Left cardiac atrium (tissue), 4 donors: Measurements from ENCODE around the gene UNC45A. TPM values are rescaled to one million over a fixed set of nuclear protein-coding genes. Genes with fewer than 3 reads are reported as not detected.
"Not testable (repeated sequence)": the region's sequence is repeated elsewhere in the genome, so short reads cannot be mapped to it uniquely, and the experiment has no call there.

Experiments used
- ATAC-seq, 2 donors: fragments of 200-7000 bp; cut with Tn5 transposase; one replicate each; pipeline ENCODE4 v1.9.1; 2020; ENCODE audit warnings: mild to moderate bottlenecking in 2 of 2, moderate library complexity in 2 of 2
- DNase-seq: peaks from one replicate; pipeline ENCODE4 v3.0.0-alpha.2; 2020
- intact Hi-C, 2 donors: fragments of 100-400 bp; cut with DNase I; formaldehyde crosslinking; loops; one replicate each; pipeline versions ENCODE4 v1.14.1 to v1.15.1; 2022 to 2023
- total RNA-seq, 2 donors: library from RNA; stranded (reverse); fragmentation: NEBNext Ultra II Directional; extraction: Animal tissue kit (Norgen Biotek cat#: 25700); gene quantifications; one replicate each; pipeline ENCODE4 v1.2.1, GENCODE V29; 2021
- donor health status: DM: no; HTN: yes; CAD: no.
- donor health status: DM: no; HTN: yes; CAD: no; lungs with severe emphysema.
- donor health status: DM: yes; HTN: yes; CAD: no.
- donor health status: Dilated cardiomyopathy.

Gene UNC45A
- total RNA-seq, 2 donors from 2014 or later: 27.3 to 29.5 TPM

DNA sequence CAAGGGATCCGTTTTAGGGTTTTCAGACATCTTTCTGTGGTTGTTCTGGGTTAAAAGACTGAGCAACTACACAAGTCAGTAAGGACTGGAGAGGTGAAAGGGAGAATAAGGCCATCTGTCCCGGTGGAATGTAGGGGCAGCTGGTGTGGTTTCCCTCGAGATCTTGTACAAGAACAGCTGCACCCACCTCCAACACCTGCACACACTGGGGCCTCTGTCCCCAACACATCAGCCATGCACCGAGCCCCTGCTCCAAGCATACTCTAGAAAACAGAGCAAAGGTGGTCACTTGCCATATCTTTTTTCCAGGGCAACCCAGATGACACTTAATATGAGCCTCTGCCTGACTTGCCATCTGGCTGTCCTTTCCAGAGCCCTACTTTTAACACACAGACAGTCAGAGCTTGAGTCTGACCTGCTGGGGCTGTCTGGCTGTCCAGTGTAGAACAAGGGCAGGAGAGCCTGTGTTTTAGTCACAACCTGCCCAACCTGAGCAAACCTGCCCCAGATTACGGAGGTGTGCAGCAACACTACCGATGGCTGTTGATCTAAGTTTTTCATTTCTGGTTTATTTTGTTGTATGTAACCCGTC lies 19.8 kb upstream of the UNC45A start:
- ATAC-seq (no peak), DNase-seq (peak; percentile 12)
- intact Hi-C loops: no loop called here

DNA sequence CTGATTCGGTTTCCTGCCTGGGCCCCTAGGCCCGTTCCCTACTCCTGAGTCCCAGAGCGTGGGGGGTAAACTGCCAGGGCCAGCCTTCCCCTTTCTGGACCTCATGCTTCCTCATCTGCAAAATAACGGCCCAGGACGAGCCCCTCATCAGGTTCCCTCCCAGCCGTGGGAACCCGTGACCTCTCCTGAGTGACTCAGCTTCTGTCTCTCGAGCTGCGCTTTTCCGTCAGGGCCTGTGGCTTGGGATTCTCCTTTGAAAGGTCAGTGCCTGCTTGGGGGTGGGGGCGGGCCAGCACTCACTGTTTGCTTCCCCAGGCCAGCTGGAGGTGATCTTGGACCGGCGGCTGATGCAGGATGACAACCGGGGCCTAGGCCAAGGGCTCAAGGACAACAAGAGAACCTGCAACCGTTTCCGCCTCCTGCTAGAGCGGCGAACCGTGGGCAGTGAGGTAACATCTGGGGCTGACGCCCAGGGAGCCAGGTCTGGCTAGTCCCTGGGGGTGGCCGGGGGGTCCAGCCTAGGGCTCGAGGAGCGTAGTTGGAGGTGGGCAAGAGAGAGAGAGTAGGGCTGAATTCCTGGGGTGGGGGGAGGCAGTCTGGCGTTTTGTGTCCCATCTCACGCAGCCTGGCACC lies 19.2 kb upstream of the UNC45A start:
- intact Hi-C loops: no loop called here
- ATAC-seq (peak; percentile 35 to 48), DNase-seq (peak; percentile 60)

DNA sequence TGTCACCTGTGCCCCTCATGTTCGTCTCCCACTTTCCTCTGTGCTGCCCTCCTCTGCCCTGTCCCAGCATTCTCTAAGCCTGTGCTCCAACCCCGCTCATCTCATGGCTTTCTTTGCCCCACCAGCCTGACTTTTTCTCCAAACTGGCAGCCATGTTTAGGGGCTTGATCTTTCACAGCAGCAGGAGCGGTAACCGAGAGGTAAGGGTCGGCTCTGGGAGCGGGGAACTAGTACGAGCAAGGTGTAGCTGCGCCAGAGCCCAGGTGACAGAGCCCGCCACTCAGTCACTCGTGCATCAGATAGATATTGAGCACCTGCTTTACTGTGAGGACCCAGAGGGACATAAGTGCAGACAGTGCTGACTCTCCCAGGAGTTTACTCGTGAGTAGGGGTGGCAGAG lies 18.6 kb upstream of the UNC45A start:
- ATAC-seq: no peak

DNA sequence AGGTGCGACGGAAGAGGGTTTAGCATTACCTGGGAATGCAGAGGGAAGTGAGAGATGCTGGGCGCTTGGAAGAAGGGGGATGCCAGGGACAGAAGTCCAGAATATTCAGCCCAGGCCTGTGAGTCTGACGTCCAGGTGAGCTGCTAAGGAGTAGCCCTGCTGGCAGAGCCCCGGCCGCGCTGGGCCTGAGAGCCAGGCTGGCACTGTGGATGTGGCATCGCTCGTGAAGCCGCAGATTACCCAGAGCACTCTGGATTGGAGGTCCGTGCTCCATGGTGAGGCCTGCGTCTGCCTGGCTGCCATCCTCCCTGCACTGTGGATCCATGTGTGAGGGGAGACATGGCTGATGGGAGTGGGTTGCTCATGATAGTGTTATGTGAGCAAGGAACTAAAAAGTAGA lies 17.5 kb upstream of the UNC45A start:
- DNase-seq: peak; percentile 18
- no peak for ATAC-seq
- intact Hi-C loops: no loop called here

More for the DNA sequence above, 18.6 kb upstream of the UNC45A start:
- DNase-seq: peak; percentile 3
- intact Hi-C loops: no loop called here

- intact Hi-C loops: no loop called here
- DNase-seq: peak; percentile 12
Observed at GRCh38 chr15:90918034-90918788, 16.9 kb upstream of the UNC45A start.

GRCh38 chr15:90918835-90919234 lies 16.2 kb upstream of the UNC45A start:
- intact Hi-C loops: no loop called here
- peak; percentile 13 to 53 for ATAC-seq
- peak; percentile 13 for DNase-seq

More at GRCh38 chr15:90918034-90918788, 16.9 kb upstream of the UNC45A start:
- ATAC-seq: no peak

DNA sequence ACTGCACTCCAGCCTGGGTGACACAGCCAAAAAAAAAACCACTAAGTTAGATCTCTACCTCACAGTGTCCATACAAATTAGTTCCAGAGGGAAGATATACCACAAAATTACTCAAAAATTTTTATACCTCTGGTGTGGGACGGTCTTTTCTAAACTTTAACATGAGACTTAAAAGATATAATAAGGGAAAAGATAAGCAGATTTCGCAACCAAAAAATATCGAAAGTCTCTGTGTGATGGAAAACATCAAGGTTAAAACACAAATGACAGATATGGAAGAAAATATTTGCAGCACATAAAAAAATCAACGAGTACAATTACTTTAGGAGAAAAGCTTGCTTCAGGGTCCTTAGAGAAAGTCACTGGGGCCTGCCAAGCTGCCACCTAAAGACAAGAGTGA lies 13.2 kb upstream of the UNC45A start:
- intact Hi-C loops: no loop called here
- no peak for ATAC-seq
- no peak for DNase-seq

DNA sequence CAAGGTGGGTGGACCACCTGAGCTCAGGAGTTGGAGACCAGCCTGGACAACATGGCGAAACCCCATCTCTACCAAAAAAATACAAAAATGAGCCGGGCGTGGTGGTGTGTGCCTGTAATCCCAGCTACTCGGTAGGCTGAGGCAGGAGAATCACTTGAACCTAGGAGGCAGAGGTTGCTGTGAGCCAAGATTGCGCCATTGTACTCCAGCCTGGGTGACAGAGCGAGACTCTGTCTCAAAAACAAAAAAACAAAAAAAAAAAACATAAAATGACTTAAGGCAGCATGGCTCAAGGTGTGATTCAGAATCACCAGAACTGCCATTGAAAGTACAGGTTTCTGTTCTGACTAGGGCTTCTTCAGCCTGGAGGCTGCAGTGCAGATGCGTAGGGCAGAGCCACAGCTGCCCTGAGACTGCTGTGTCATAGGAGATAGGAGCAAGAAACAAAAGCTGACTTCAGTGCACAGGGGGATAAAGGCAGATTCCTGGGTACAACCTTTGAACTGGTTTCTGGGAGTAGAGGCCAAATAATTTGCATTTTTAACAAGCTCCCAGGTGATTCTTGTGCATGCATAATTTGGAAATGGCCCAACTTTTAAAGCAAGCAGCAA lies 12.3 kb upstream of the UNC45A start:
- intact Hi-C loops, ATAC-seq: not testable (repeated sequence)
- peak; percentile 2 for DNase-seq

GRCh38 chr15:90924375-90924774 lies 10.7 kb upstream of the UNC45A start:
- no peak for ATAC-seq
- intact Hi-C loops: no loop called here
- no peak for DNase-seq

DNA sequence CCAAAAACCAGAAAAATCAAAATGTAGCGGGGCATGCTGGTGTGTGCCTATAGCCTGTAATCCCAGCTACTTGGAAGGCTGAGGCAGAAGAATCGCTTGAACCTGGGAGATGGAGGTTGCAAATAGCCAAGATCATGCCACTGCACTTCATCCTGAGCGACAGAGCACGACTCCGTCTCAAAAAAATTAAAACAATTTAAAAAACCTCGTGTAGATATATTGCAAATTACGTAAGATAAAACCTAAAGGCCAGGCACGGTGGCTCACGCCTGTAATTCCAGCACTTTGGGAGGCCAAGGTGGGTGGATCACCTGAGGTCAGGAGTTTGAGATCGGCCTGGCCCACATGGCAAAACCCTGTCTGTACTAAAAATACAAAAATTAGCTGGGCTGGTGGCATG lies 8.3 kb upstream of the UNC45A start:
- intact Hi-C loops, ATAC-seq: not testable (repeated sequence)

GRCh38 chr15:90928106-90928505 lies 7.0 kb upstream of the UNC45A start:
- intact Hi-C loops, ATAC-seq, DNase-seq: not testable (repeated sequence)

More for the DNA sequence above, 8.3 kb upstream of the UNC45A start:
- DNase-seq: not testable (repeated sequence)

DNA sequence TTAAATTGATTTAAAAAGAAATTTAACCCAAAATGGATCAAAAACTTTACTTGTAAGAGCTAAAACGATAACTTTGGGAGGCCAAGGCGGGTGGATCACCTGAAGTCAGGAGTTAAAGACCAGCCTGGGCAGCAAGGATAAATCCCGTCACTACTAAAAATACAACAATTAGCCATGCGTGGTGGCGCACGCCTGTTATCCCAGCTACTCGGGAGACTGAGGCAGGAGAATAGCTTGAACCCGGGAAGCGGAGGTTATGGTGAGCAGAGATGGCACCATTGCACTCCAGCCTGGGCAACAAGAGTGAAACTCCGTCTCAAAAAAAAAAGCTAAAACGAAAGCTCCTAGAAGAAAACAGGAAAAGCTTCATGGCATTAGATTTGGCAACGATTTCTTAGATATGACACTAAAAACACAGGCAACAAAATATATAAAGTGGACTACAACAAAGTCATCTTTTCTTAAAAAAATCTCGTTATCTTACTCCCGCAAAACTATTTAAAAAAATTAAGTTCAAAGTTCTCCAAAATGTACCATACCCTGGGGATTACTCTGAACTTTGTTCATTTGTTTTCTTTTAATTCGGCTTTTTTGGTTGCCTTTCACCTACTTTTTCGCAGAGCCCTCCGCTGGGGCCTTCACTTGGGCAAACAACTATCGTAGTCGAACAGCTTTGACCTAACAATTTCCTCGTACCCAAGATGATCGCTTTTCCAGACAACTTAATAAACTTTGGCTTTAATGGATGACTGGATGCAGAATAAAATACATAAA lies 5.7 kb upstream of the UNC45A start:
- intact Hi-C loops: no loop called here
- DNase-seq (no peak), ATAC-seq (no peak)

DNA sequence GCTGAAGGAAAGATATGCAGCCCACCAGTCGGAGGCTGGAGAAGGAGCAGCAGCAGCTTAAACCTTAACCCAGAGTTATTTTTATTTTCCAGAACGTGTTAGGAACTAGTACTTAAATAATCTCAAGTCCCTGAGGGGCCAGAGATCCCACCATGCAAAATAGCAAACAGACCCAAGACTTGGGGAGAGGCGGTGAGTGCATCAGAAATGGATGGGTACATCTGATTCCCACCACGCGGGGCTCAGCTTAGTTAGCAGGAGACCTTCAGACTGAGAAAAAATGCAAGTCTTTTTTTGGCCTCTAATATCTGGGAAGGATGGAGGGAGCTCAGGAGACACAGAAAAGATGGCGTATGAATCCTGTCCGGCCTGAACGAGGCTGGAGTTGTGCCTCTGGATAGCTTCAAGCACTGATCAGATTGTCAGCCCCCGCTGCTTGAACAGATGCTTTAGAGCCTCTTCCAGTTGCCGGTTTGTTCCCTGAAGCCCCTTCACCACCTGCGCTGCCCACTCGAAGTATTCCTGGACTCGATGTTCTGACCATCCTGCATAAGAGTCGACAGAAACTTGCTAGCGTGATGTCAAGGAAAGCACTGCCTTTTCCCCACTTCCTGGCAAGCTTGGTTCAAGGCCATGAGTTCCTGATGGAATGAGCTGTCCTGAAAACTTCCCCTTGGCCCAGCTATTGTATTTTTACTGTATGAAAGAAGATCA lies 4.1 kb upstream of the UNC45A start:
- intact Hi-C loops: no loop called here
- DNase-seq (no peak), ATAC-seq (no peak)

- DNase-seq (no peak), ATAC-seq (no peak)
- intact Hi-C loops: no loop called here
Observed at GRCh38 chr15:90931575-90931827, 3.6 kb upstream of the UNC45A start.

DNA sequence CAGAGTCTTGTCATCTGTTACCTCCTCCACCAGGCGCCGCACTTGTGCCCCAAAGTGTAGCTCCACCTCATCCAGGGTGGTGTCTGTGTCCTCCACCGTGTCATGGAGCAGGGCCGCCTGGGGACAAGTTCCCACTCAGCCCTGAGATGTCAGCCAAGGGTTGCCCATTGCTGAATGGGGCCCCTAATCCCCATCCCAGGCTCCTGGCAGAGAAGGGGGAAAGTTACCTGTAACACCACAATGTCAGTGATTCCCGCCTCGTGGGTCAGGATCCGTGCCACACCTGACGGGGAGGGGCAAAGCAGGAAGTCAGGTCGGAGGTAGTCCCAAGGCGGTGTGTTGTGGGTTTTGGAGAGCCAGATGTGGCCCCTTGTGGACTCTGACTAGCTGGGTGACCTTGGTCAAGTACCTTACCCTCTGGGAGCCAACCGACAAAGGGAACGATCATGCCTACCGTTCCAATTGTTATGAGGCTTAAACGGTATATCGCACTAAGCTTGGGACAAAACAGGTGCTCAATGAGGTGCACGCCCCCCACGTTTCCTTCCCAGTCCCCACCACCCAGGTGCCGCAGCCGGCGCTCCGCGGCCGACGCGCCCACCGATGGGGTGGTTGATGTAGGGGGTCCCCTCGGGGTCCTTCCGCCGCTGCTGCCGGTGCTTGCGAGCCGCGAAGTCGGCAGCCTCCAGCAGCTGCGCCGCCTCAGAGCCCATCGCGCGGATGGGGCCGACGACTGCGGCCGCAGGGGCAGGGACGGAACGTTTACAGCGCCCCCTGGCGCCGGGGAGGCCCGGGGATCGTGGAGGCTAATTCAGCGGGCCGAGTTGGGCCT lies 3.0 kb upstream of the UNC45A start, which contains the start of gene HDDC3:
Gene HDDC3, minus strand, starts transcription at position 722 of the 832 bp plus-strand sequence. Its CDS starts 9 bp downstream, at position 713.
- ATAC-seq: peak; percentile 62 to 71
- peak; percentile 93 for DNase-seq
- intact Hi-C loops: loop anchor here in 1 of 2 donors (2.0 kb wide), 1 partner anchor 29 kb away; the partner anchor contains the start of gene MAN2A2

GRCh38 chr15:90932660-90932991 lies 2.5 kb upstream of the UNC45A start:
- intact Hi-C loops: loop anchor here in 1 of 2 donors (2.0 kb wide), 1 partner anchor 30 kb away; the partner anchor contains the start of gene MAN2A2

GRCh38 chr15:90933301-90933700 lies 1.8 kb upstream of the UNC45A start:
- DNase-seq (no peak), ATAC-seq (no peak)
- intact Hi-C loops: loop anchor here in 1 of 2 donors (2.0 kb wide), 1 partner anchor 30 kb away; the partner anchor contains the start of gene MAN2A2

More at GRCh38 chr15:90932660-90932991, 2.5 kb upstream of the UNC45A start:
- no peak for ATAC-seq
- DNase-seq: no peak
